HG02870 (cell line): ENCODE measurements around the gene TMOD3.
"Not testable (repeated sequence)": the region's sequence is repeated elsewhere in the genome, so short reads cannot be mapped to it uniquely, and the experiment has no call there.

Source experiments
- ATAC-seq: cut with Tn5 transposase; IDR thresholded peaks from one replicate; pipeline ENCODE4 v1.9.1; 2021; ENCODE audit warnings: mild to moderate bottlenecking, moderate library complexity; ENCODE audit not compliant: unreplicated experiment

The TMOD3 gene

DNA sequence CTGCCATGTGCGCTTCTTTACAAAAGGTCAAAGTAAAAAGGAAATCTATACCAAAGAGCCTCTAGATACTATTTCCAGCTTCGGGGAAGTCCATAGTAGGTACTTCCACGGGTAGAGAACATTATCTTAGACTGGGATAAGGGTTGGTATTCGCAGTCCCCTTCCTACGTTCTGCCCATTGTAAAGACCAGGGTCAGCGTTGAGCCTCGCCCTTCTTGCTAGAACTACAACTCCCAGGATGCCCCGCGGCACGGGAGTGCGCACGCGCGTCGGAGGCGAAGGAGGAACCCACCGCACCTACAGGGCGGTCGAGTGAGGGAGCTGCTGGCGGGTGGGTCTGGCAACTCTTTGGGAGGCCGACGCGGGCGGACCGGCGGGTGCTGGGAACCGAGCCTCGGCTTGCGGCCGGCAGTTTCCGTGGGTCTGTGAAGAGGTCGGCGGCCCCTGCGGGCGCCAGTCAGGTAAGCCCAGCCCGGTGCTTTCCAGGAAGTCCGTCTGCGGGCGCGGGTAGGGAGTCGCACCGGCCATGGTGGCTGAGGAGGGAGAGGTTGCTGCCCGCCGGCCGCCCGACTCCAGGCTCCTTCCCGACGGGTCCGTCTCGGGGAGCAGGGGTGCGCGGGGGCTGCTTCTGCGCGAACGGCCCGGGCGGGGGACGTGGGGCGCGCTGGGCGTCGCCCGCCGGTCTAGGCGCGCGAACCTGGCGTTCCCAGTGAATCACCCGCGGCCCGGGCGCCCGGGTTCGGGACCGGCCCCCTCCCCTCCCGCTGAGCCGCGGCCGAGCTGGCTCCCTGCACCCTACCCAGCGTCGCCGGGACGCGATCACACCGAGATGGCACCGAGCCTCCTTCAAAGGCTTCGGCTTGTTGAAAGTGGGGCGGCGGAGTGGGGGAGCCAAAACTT is at the start of gene TMOD3:
Gene TMOD3, plus strand, starts transcription at position 278 of the 900 bp plus-strand sequence. CDS start 33,232 bp downstream, outside the sequence.
- ATAC-seq = peak; percentile 78

DNA sequence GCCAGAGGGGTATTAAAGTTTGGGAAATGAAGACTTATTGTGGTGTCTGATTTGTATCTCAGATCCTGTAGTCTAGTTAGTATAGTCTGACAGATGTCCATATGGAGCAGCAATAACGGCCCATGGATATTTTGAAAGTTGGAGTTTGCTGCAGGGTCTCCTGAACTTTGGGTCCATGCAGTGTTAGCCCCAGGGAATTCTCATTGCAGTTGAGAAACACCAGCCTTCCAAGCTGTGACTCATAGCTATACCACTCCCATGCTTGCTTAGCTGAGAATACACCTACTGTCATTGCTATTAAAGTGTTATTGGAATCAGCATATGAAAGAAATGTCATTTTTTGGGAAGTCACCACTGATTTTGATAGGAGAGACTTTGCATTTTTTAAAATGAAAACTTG is 48.8 kb upstream of the TMOD3 start:
- ATAC-seq = no peak

DNA sequence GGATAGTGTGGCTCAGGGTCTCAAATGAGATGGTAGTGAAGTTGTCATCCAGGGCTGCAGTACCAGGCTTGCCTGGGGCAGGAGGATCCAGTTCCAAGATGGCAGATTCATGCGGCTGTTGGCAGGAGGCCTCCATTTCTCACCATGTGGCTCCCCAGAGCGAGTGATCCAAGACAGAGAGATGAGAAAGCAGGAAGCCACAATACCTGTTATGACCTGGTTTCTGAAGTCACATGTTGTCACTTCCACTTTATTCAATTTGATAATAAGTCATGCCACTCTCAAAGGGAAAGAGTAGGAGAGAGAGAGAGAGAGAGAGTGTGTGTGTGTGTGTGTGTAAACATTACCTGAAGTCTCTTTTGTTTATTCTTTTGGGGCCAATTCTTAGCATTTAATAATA is 47.9 kb upstream of the TMOD3 start:
- ATAC-seq = no peak

GRCh38 chr15:51782357-51782896 is 47.0 kb upstream of the TMOD3 start:
- no peak for ATAC-seq

- ATAC-seq = no peak
Observed at GRCh38 chr15:51783967-51784366, 45.5 kb upstream of the TMOD3 start.

DNA sequence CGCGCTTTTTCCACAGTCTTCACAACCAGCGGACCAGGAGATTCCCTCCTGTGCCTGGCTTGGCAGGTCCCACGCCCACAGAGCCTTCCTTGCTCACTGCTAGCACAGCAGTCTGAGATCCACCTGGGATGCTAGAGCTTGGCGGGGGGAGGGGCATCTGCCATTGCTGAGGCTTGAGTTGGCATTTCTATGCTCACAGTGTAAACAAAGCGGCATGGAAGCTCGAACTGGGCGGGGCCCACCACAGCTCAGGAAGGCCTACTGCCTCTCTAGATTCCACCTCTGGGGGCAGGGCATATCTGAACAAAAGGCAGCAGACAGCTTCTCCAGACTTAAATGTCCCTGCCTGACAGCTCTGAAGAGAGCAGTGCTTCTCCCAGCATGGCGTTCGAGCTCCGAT is 42.3 kb upstream of the TMOD3 start:
- ATAC-seq = not testable (repeated sequence)

- ATAC-seq = not testable (repeated sequence)
Observed at GRCh38 chr15:51792474-51792873, 37.0 kb upstream of the TMOD3 start.

- no peak for ATAC-seq
Observed at GRCh38 chr15:51793521-51794305, 35.7 kb upstream of the TMOD3 start.

DNA sequence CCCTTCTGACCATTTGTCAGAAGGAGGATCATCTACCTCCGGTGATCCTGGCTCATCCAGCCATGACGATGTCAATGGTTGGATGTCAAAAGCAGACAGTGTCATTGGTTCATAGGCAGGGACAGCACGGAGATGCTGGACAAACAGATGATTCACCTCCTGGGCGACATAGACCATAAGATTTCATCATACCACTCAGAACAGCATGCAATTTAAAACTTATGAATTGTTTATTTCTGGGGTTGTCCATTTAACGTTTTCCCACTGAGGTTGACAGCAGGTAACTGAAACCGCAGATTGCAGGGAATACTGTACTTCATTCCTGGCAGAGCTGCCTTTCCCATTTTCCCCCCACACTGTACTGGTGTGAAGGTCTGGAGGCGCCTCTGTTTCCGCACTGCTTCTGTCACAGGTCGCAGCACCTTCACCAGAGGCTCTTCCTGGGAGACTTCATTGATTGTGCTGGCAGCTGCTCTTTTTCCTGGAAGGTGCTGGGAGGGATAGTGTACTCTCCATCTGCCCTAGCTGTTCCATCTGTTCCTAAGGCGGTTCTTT is 32.5 kb upstream of the TMOD3 start:
- no peak for ATAC-seq

DNA sequence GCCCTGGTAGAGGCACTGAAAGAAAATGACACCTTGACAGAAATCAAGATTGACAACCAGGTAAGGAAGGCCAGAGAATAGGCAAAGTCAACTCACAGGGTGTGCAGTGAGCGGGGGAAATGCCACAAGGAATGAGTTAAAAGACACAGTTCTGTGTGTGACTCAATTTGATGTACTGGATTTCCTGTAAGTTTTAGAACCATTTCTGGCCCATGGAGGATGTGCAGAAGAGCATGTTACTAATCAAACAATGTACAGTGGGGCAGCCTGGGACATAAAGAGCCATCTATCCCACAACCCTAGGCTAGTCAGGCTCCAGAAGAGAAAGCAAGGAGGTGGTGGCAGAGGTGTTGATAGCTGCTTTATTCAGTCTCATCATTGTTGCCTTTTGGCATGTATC is 31.2 kb upstream of the TMOD3 start:
- no peak for ATAC-seq

GRCh38 chr15:51799282-51800252 is 29.9 kb upstream of the TMOD3 start:
- ATAC-seq = no peak

GRCh38 chr15:51801391-51801835 is 28.0 kb upstream of the TMOD3 start:
- ATAC-seq = no peak

GRCh38 chr15:51802593-51802992 is 26.9 kb upstream of the TMOD3 start:
- no peak for ATAC-seq

- no peak for ATAC-seq
Observed at GRCh38 chr15:51803965-51804364, 25.5 kb upstream of the TMOD3 start.

GRCh38 chr15:51806123-51806522 is 23.3 kb upstream of the TMOD3 start:
- no peak for ATAC-seq

DNA sequence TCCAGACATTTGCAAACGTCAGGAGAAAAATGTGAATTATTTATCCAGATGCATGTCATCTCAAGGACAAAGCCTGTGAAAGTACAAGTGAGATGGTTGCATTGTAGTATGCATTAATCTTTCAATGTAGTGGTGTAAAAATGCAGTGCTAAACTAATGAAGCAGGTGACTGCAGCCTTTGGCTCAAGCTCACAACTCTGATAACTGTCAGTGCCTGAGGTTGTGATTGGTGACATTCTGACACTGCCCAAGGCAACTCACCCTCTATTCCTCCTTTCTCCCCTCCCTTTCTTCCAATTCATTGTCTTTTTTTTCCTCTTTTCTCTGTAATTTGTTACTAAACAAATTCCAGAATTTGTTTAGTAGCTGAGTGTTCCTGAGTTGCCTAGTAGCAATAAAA is 20.0 kb upstream of the TMOD3 start:
- ATAC-seq = no peak

GRCh38 chr15:51812598-51812997 is 16.9 kb upstream of the TMOD3 start:
- no peak for ATAC-seq

DNA sequence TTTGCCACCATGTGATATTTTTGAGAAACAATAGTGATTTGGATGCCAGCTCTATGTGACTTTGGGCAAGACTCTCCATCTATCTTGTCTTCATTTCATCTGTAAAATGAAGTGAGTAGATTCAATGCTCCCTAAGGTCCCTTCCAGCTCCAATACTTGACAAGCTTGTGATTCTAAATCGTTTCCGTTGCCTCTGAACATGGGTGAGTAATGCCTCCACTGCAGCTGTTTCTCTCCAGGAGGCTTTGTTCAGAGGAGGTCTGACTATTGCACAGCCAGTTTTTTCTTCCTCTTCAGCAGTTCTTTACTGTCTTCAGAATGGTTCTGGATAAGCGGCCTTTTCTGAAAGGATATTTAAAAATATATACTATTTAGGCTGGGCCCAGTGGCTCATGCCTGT is 14.8 kb upstream of the TMOD3 start:
- no peak for ATAC-seq

- no peak for ATAC-seq
Observed at GRCh38 chr15:51816611-51817010, 12.8 kb upstream of the TMOD3 start.

DNA sequence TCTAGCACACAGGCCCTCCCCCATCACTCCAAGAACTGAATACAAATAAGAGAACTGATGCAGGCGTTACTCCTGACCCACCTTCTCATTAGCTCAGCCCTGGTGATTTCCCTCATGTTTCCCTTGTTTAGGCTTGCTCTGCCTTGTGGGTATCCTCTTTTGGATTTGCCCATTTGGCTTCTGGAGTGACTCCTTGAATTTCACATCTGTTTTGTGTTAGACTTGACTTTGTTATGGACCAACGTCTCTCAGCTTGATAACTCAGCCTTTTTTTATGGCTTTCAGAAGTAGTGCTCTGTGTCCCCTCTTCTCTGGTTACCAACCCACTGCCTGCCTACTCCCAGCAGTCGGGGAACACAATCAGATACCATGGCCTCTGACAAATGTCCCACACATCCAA is 11.3 kb upstream of the TMOD3 start:
- ATAC-seq = no peak
